ENCODE results near the gene CHCHD4.
A peak's percentile ranks its signal among the peaks of the same experiment; 100 is the strongest.

The CHCHD4 gene

DNA sequence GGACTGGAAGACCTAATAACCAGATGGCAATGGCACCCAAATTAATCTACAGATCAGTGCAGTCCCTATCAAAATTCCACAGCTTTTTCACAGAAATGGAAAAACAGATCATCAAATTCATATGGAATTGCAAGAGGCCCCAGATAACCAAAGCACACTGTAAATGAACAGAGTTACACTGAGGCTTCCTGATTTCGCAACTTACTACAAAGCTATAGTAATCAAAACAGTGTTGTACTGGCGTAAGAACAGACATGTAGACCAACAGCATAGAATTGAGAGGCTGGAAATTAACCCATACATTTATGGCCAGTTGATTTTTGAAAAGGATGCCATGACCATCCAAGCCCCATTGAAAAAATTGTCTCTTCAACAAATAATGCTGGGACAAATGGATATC lies 37.5 kb upstream of the CHCHD4 start:
- peaks cover 31 to 99% (median 82%) of the 10 kb centered on the region in 4 experiments for H3K36me3 ChIP-seq (ENCODE audit: control insufficient read depth in 4 of 4, insufficient read depth in 4 of 4, low read length in 3 of 4)
- no peaks in the 10 kb centered on the region for H3K27me3 ChIP-seq (replicated peaks in 2 of 5; ENCODE audit: control insufficient read depth in 4 of 5, insufficient read depth in 5 of 5, low read length in 4 of 5)
- no peak for DNase-seq
- 80% methylated on average over 1 of the region's 2 CpGs for WGBS (ENCODE audit: insufficient coverage)
- POLR2A ChIA-PET = no interaction called here
- H3K9me3 ChIP-seq (ENCODE audit: control extremely low read depth in 1 of 5, control insufficient read depth in 4 of 5, insufficient read depth in 2 of 5, low read depth in 1 of 5, low read length in 4 of 5) = peaks cover 3 to 39% (median 11%) of the 10 kb centered on the region in 5 experiments
- H3K27ac ChIP-seq (ENCODE audit: insufficient read depth in 1 of 2, low read depth in 1 of 2, low read length in 2 of 2, poor library complexity in 1 of 2, severe bottlenecking in 2 of 2) = no peak overlapping the region
- H3K4me1 ChIP-seq (ENCODE audit: control extremely low read depth in 1 of 4, control insufficient read depth in 4 of 4, insufficient read depth in 4 of 4, low read length in 3 of 4) = no peaks in the 10 kb centered on the region
- CTCF ChIA-PET = interaction anchor here (0.8 to 1.4 kb wide), 2 partner anchors 10 to 18 kb away, joined by 4 to 6 read pairs; no protein-coding TSS in a partner anchor
- peak overlapping the region in 1 of 7 experiments; percentile 1 for H3K4me3 ChIP-seq (ENCODE audit: control insufficient read depth in 1 of 7, extremely low read depth in 1 of 7, insufficient read depth in 4 of 7, low read depth in 2 of 7, low read length in 6 of 7)

- CTCF ChIA-PET = interaction anchor here (1.1 to 1.4 kb wide), 2 partner anchors 9 to 10 kb away, joined by 4 to 6 read pairs; no protein-coding TSS in a partner anchor
- POLR2A ChIA-PET = no interaction called here
- peaks cover 31 to 100% (median 83%) of the 10 kb centered on the region in 4 experiments for H3K36me3 ChIP-seq (ENCODE audit: control insufficient read depth in 4 of 4, insufficient read depth in 4 of 4, low read length in 3 of 4)
Observed at GRCh38 chr3:14161282-14161681, 36.6 kb upstream of the CHCHD4 start.

GRCh38 chr3:14159426-14159825 lies 34.8 kb upstream of the CHCHD4 start:
- H3K4me1 ChIP-seq (ENCODE audit: control extremely low read depth in 1 of 4, control insufficient read depth in 4 of 4, insufficient read depth in 4 of 4, low read length in 3 of 4) = peaks cover 0 to 2% (median 0%) of the 10 kb centered on the region in 4 experiments
- H3K27ac ChIP-seq (ENCODE audit: insufficient read depth in 1 of 2, low read depth in 1 of 2, low read length in 2 of 2, poor library complexity in 1 of 2, severe bottlenecking in 2 of 2) = no peak overlapping the region
- POLR2A ChIA-PET = interaction anchor here (0.7 kb wide), 1 partner anchor 1129 kb away, joined by 3 read pairs; no protein-coding TSS in a partner anchor
- CTCF ChIA-PET = interaction anchor here (1.4 to 2.3 kb wide), 4 partner anchors 11 to 263 kb away, joined by 4 to 8 read pairs (median 4); no protein-coding TSS in a partner anchor
- 97% methylated on average over 5 of the region's 8 CpGs for WGBS (ENCODE audit: insufficient coverage)
- no peak for DNase-seq
- peaks cover 3 to 36% (median 11%) of the 10 kb centered on the region in 5 experiments for H3K9me3 ChIP-seq (ENCODE audit: control extremely low read depth in 1 of 5, control insufficient read depth in 4 of 5, insufficient read depth in 2 of 5, low read depth in 1 of 5, low read length in 4 of 5)
- peaks cover 28 to 88% (median 72%) of the 10 kb centered on the region in 4 experiments for H3K36me3 ChIP-seq (ENCODE audit: control insufficient read depth in 4 of 4, insufficient read depth in 4 of 4, low read length in 3 of 4)
- no peak overlapping the region for H3K4me3 ChIP-seq (ENCODE audit: control insufficient read depth in 1 of 7, extremely low read depth in 1 of 7, insufficient read depth in 4 of 7, low read depth in 2 of 7, low read length in 6 of 7)
- no peaks in the 10 kb centered on the region for H3K27me3 ChIP-seq (replicated peaks in 2 of 5; ENCODE audit: control insufficient read depth in 4 of 5, insufficient read depth in 5 of 5, low read length in 4 of 5)

More at GRCh38 chr3:14161282-14161681, 36.6 kb upstream of the CHCHD4 start:
- Histone ChIP-seq H3K27ac (ENCODE audit: insufficient read depth in 1 of 2, low read depth in 1 of 2, low read length in 2 of 2, poor library complexity in 1 of 2, severe bottlenecking in 2 of 2) (no peak overlapping the region), H3K4me3 (ENCODE audit: control insufficient read depth in 1 of 7, extremely low read depth in 1 of 7, insufficient read depth in 4 of 7, low read depth in 2 of 7, low read length in 6 of 7) (no peak overlapping the region), H3K9me3 (ENCODE audit: control extremely low read depth in 1 of 5, control insufficient read depth in 4 of 5, insufficient read depth in 2 of 5, low read depth in 1 of 5, low read length in 4 of 5) (peaks cover 3 to 39% (median 11%) of the 10 kb centered on the region in 5 experiments), H3K27me3 (replicated peaks in 2 of 5; ENCODE audit: control insufficient read depth in 4 of 5, insufficient read depth in 5 of 5, low read length in 4 of 5) (no peaks in the 10 kb centered on the region), H3K4me1 (ENCODE audit: control extremely low read depth in 1 of 4, control insufficient read depth in 4 of 4, insufficient read depth in 4 of 4, low read length in 3 of 4) (no peaks in the 10 kb centered on the region)
- peak in 2 of 3 donors; percentile 24 to 26 for DNase-seq
- WGBS (ENCODE audit: insufficient coverage) = no CpG with 5 or more reads among the region's 2 CpGs

GRCh38 chr3:14158370-14158769 lies 33.7 kb upstream of the CHCHD4 start:
- no peak overlapping the region for H3K4me3 ChIP-seq (ENCODE audit: control insufficient read depth in 1 of 7, extremely low read depth in 1 of 7, insufficient read depth in 4 of 7, low read depth in 2 of 7, low read length in 6 of 7)
- peaks cover 3 to 27% (median 8%) of the 10 kb centered on the region in 5 experiments for H3K9me3 ChIP-seq (ENCODE audit: control extremely low read depth in 1 of 5, control insufficient read depth in 4 of 5, insufficient read depth in 2 of 5, low read depth in 1 of 5, low read length in 4 of 5)
- peaks cover 25 to 87% (median 72%) of the 10 kb centered on the region in 4 experiments for H3K36me3 ChIP-seq (ENCODE audit: control insufficient read depth in 4 of 4, insufficient read depth in 4 of 4, low read length in 3 of 4)
- no peak for DNase-seq
- H3K4me1 ChIP-seq (ENCODE audit: control extremely low read depth in 1 of 4, control insufficient read depth in 4 of 4, insufficient read depth in 4 of 4, low read length in 3 of 4) = peaks cover 0 to 2% (median 0%) of the 10 kb centered on the region in 4 experiments
- 100% methylated on average over 11 of the region's 14 CpGs for WGBS (ENCODE audit: insufficient coverage)
- no peaks in the 10 kb centered on the region for H3K27me3 ChIP-seq (replicated peaks in 2 of 5; ENCODE audit: control insufficient read depth in 4 of 5, insufficient read depth in 5 of 5, low read length in 4 of 5)
- ChIA-PET POLR2A (no interaction called here), CTCF (interaction anchor here (1.4 to 2.3 kb wide), 5 partner anchors 9 to 23 kb away, joined by 4 to 8 read pairs (median 4); no protein-coding TSS in a partner anchor)
- no peak overlapping the region for H3K27ac ChIP-seq (ENCODE audit: insufficient read depth in 1 of 2, low read depth in 1 of 2, low read length in 2 of 2, poor library complexity in 1 of 2, severe bottlenecking in 2 of 2)

- ChIA-PET POLR2A (interaction anchor here (1.7 kb wide), 1 partner anchor 21 kb away, joined by 7 read pairs; the partner anchor contains the start of genes LSM3 and XPC), CTCF (interaction anchor here (1.0 to 2.3 kb wide), 6 partner anchors 10 to 45 kb away, joined by 3 to 8 read pairs (median 5); no protein-coding TSS in a partner anchor)
- Histone ChIP-seq H3K36me3 (ENCODE audit: control insufficient read depth in 4 of 4, insufficient read depth in 4 of 4, low read length in 3 of 4) (peaks cover 23 to 87% (median 72%) of the 10 kb centered on the region in 4 experiments), H3K4me1 (ENCODE audit: control extremely low read depth in 1 of 4, control insufficient read depth in 4 of 4, insufficient read depth in 4 of 4, low read length in 3 of 4) (peaks cover 0 to 2% (median 0%) of the 10 kb centered on the region in 4 experiments), H3K4me3 (ENCODE audit: control insufficient read depth in 1 of 7, extremely low read depth in 1 of 7, insufficient read depth in 4 of 7, low read depth in 2 of 7, low read length in 6 of 7) (no peak overlapping the region), H3K27me3 (replicated peaks in 2 of 5; ENCODE audit: control insufficient read depth in 4 of 5, insufficient read depth in 5 of 5, low read length in 4 of 5) (no peaks in the 10 kb centered on the region), H3K9me3 (ENCODE audit: control extremely low read depth in 1 of 5, control insufficient read depth in 4 of 5, insufficient read depth in 2 of 5, low read depth in 1 of 5, low read length in 4 of 5) (peaks cover 2 to 24% (median 8%) of the 10 kb centered on the region in 5 experiments), H3K27ac (ENCODE audit: insufficient read depth in 1 of 2, low read depth in 1 of 2, low read length in 2 of 2, poor library complexity in 1 of 2, severe bottlenecking in 2 of 2) (no peak overlapping the region)
- WGBS (ENCODE audit: insufficient coverage) = 97% methylated on average over 9 of the region's 9 CpGs
- DNase-seq = no peak
Observed at GRCh38 chr3:14157951-14158350, 33.3 kb upstream of the CHCHD4 start.

- Histone ChIP-seq H3K27me3 (replicated peaks in 2 of 5; ENCODE audit: control insufficient read depth in 4 of 5, insufficient read depth in 5 of 5, low read length in 4 of 5) (no peaks in the 10 kb centered on the region), H3K27ac (ENCODE audit: insufficient read depth in 1 of 2, low read depth in 1 of 2, low read length in 2 of 2, poor library complexity in 1 of 2, severe bottlenecking in 2 of 2) (no peak overlapping the region), H3K4me3 (ENCODE audit: control insufficient read depth in 1 of 7, extremely low read depth in 1 of 7, insufficient read depth in 4 of 7, low read depth in 2 of 7, low read length in 6 of 7) (no peak overlapping the region), H3K36me3 (ENCODE audit: control insufficient read depth in 4 of 4, insufficient read depth in 4 of 4, low read length in 3 of 4) (peaks cover 20 to 87% (median 68%) of the 10 kb centered on the region in 4 experiments), H3K9me3 (ENCODE audit: control extremely low read depth in 1 of 5, control insufficient read depth in 4 of 5, insufficient read depth in 2 of 5, low read depth in 1 of 5, low read length in 4 of 5) (peaks cover 0 to 15% (median 2%) of the 10 kb centered on the region in 5 experiments), H3K4me1 (ENCODE audit: control extremely low read depth in 1 of 4, control insufficient read depth in 4 of 4, insufficient read depth in 4 of 4, low read length in 3 of 4) (peaks cover 0 to 2% (median 0%) of the 10 kb centered on the region in 4 experiments)
- 97% methylated on average over 9 of the region's 13 CpGs for WGBS (ENCODE audit: insufficient coverage)
- CTCF ChIA-PET = interaction anchor here (1.0 to 1.9 kb wide), 4 partner anchors 10 to 46 kb away, joined by 3 to 7 read pairs (median 5); no protein-coding TSS in a partner anchor
- POLR2A ChIA-PET = interaction anchor here (1.7 kb wide), 1 partner anchor 22 kb away, joined by 7 read pairs; the partner anchor contains the start of genes LSM3 and XPC
- no peak for DNase-seq
Observed at GRCh38 chr3:14156843-14157561, 32.3 kb upstream of the CHCHD4 start.
